Tibial artery (tissue), 4 donors: ENCODE data around the gene USF2.

ENCODE experiments used
- DNase-seq, 2 donors: peaks; one replicate each; pipeline ENCODE4 v3.0.0-alpha.2; 2019
- H3K27ac ChIP-seq, 2 donors: fragments of 200-600 bp; sonication (generic) in 1 of 2; 1 replicate in 1 of 2; 2 replicates in 1 of 2; pipeline ENCODE4 v1.5.1; 2018 to 2019; ENCODE audit warnings: mild to moderate bottlenecking in 1 of 2
- H3K27me3 ChIP-seq, 2 donors: fragments of 200-600 bp; sonication (generic) in 1 of 2; one replicate each; pipeline versions ENCODE4 v1.5.1 to v1.6.0; 2016 to 2019
- H3K36me3 ChIP-seq, 3 donors: fragments of 200-600 bp; sonication (generic) in 2 of 3; one replicate each; pipeline ENCODE4 v1.5.1; 2016 to 2019; ENCODE audit warnings: mild to moderate bottlenecking in 2 of 3
- H3K4me1 ChIP-seq, 4 donors: fragments of 200-600 bp; sonication (generic) in 2 of 4; 1 replicate in 3 of 4; 2 replicates in 1 of 4; pipeline ENCODE4 v1.5.1; 2016 to 2019
- H3K4me3 ChIP-seq, 2 donors: fragments of 200-600 bp; sonication (generic) in 1 of 2; 1 replicate in 1 of 2; 2 replicates in 1 of 2; pipeline ENCODE4 v1.5.1; 2018 to 2019; ENCODE audit warnings: mild to moderate bottlenecking in 2 of 2
- H3K9me3 ChIP-seq, 3 donors: fragments of 200-600 bp; sonication (generic) in 1 of 3; one replicate each; pipeline ENCODE4 v1.5.1; 2016 to 2019
- CTCF ChIP-seq, 2 experiments: fragments of 200-600 bp in 1 of 2; fragments of 450-650 bp in 1 of 2; IDR thresholded peaks; one replicate each; pipeline ENCODE4 v1.5.1; 2017 to 2019; ENCODE audit warnings: antibody characterized with exemption in 2 of 2, mild to moderate bottlenecking in 1 of 2, moderate library complexity in 1 of 2
- intact Hi-C: fragments of 100-400 bp; cut with DNase I; formaldehyde crosslinking; loops from one replicate; pipeline ENCODE4 v1.15.0; 2023; ENCODE audit warnings: low total_unique reads

Gene USF2

GRCh38 chr19:35306473-35307246 lies 37.9 kb downstream of the USF2 start:
- H3K27ac ChIP-seq = no peak overlapping the region
- no peak for DNase-seq
- H3K4me1 ChIP-seq = peaks cover 0 to 4% (median 0%) of the 10 kb centered on the region in 4 donors
- TF ChIP-seq CTCF (IDR thresholded peaks at IDR 0.05) = no peak
- no peaks in the 10 kb centered on the region for H3K9me3 ChIP-seq
- intact Hi-C loops = no loop called here
- H3K27me3 ChIP-seq = peaks cover 0 to 28% of the 10 kb centered on the region in 2 donors
- H3K36me3 ChIP-seq = no peaks in the 10 kb centered on the region
- H3K4me3 ChIP-seq = no peak overlapping the region

- intact Hi-C loops = no loop called here
- Histone ChIP-seq H3K9me3 (no peaks in the 10 kb centered on the region), H3K4me1 (peaks cover 0 to 4% (median 0%) of the 10 kb centered on the region in 4 donors), H3K4me3 (no peak overlapping the region), H3K27ac (no peak overlapping the region), H3K27me3 (peaks cover 0 to 31% of the 10 kb centered on the region in 2 donors), H3K36me3 (no peaks in the 10 kb centered on the region)
- DNase-seq = no peak
- TF ChIP-seq CTCF (IDR thresholded peaks at IDR 0.05) = no peak
Measured at GRCh38 chr19:35307931-35308330, 39.2 kb downstream of the USF2 start.

GRCh38 chr19:35308910-35309309 lies 40.1 kb downstream of the USF2 start:
- intact Hi-C loops = no loop called here
- Histone ChIP-seq H3K4me1 (peaks cover 0 to 4% (median 0%) of the 10 kb centered on the region in 4 donors), H3K27ac (no peak overlapping the region), H3K27me3 (peaks cover 0 to 35% of the 10 kb centered on the region in 2 donors), H3K9me3 (no peaks in the 10 kb centered on the region), H3K36me3 (no peaks in the 10 kb centered on the region), H3K4me3 (no peak overlapping the region)
- no peak for DNase-seq
- TF ChIP-seq CTCF (IDR thresholded peaks at IDR 0.05) = no peak

GRCh38 chr19:35309481-35310279 lies 40.9 kb downstream of the USF2 start:
- H3K9me3 ChIP-seq = no peaks in the 10 kb centered on the region
- H3K4me1 ChIP-seq = peaks cover 0 to 4% (median 0%) of the 10 kb centered on the region in 4 donors
- DNase-seq = no peak
- peaks cover 0 to 35% of the 10 kb centered on the region in 2 donors for H3K27me3 ChIP-seq
- no peaks in the 10 kb centered on the region for H3K36me3 ChIP-seq
- H3K4me3 ChIP-seq = no peak overlapping the region
- no peak for TF ChIP-seq CTCF (IDR thresholded peaks at IDR 0.05)
- no peak overlapping the region for H3K27ac ChIP-seq
- intact Hi-C loops = no loop called here

GRCh38 chr19:35310331-35310730 lies 41.6 kb downstream of the USF2 start:
- no peaks in the 10 kb centered on the region for H3K36me3 ChIP-seq
- peaks cover 0 to 29% of the 10 kb centered on the region in 2 donors for H3K27me3 ChIP-seq
- no peaks in the 10 kb centered on the region for H3K9me3 ChIP-seq
- H3K4me3 ChIP-seq = no peak overlapping the region
- no peak overlapping the region for H3K27ac ChIP-seq
- peaks cover 0 to 4% (median 0%) of the 10 kb centered on the region in 4 donors for H3K4me1 ChIP-seq
- intact Hi-C loops = no loop called here
- DNase-seq = no peak
- no peak for TF ChIP-seq CTCF (IDR thresholded peaks at IDR 0.05)
